Non-pigmented ciliary epithelial cell (primary cell): ENCODE measurements around the gene ZBED3.

Experiments
- DNase-seq: peaks from one replicate; pipeline ENCODE4 v3.0.0-alpha.2; 2010; ENCODE audit warnings: low read depth

Gene ZBED3

GRCh38 chr5:77076961-77077828, 9.9 kb downstream of the ZBED3 start:
- no peak for DNase-seq

GRCh38 chr5:77074745-77075144, 12.3 kb downstream of the ZBED3 start:
- no peak for DNase-seq

- DNase-seq, result no peak
These were observed 13.4 kb downstream of the ZBED3 start for GRCh38 chr5:77073667-77074066.

- no peak for DNase-seq
These were observed 20.2 kb downstream of the ZBED3 start for GRCh38 chr5:77066823-77067442.

GRCh38 chr5:77066184-77066583, 20.9 kb downstream of the ZBED3 start:
- no peak for DNase-seq

- DNase-seq, result no peak
These were observed 21.8 kb downstream of the ZBED3 start for GRCh38 chr5:77065256-77065655.

- DNase-seq, result no peak
These were observed 23.0 kb downstream of the ZBED3 start for GRCh38 chr5:77064040-77064439.

GRCh38 chr5:77046416-77047073, 40.5 kb downstream of the ZBED3 start:
- no peak for DNase-seq

GRCh38 chr5:77035950-77036349, 51.1 kb downstream of the ZBED3 start:
- no peak for DNase-seq

- DNase-seq, result no peak
These were observed 53.7 kb downstream of the ZBED3 start for GRCh38 chr5:77033338-77033737.

- no peak for DNase-seq
These were observed 54.5 kb downstream of the ZBED3 start for GRCh38 chr5:77032635-77033034.

- no peak for DNase-seq
These were observed 55.2 kb downstream of the ZBED3 start for GRCh38 chr5:77031891-77032290.

GRCh38 chr5:77030097-77031071, 56.7 kb downstream of the ZBED3 start, which contains the start of gene AGGF1:
AGGF1 (plus strand) TSS chr5:77030404; CDS start chr5:77030767, 363 bp downstream.
- peak; percentile 77 for DNase-seq

- DNase-seq, result no peak
These were observed 57.7 kb downstream of the ZBED3 start for GRCh38 chr5:77029376-77029885.

- no peak for DNase-seq
These were observed 58.3 kb downstream of the ZBED3 start for GRCh38 chr5:77028631-77029375.

- DNase-seq, result no peak
These were observed 62.6 kb downstream of the ZBED3 start for GRCh38 chr5:77024490-77024889.

GRCh38 chr5:77022511-77023417, 64.3 kb downstream of the ZBED3 start:
- DNase-seq, result no peak
